GM10266 (cell line): ENCODE measurements around the gene MON2.

Experiments
- DNase-seq: peaks from one replicate; pipeline ENCODE4 v3.0.0; 2012; ENCODE audit errors: extremely low spot score
- CTCF ChIP-seq: IDR thresholded peaks from 2 replicates; pipeline ENCODE4 v1.5.1; 2012; ENCODE audit warnings: mild to moderate bottlenecking, low read depth; ENCODE audit not compliant: control insufficient read depth, insufficient read depth; ENCODE audit errors: missing control alignments

The MON2 gene

GRCh38 chr12:62466018-62466593, 520 bp upstream of the MON2 start:
- TF ChIP-seq CTCF = no peak
- peak; percentile 72 for DNase-seq

GRCh38 chr12:62468397-62468796, 1.8 kb downstream of the MON2 start:
- TF ChIP-seq CTCF = no peak
- no peak for DNase-seq

- no peak for DNase-seq
- TF ChIP-seq CTCF = no peak
Observed at GRCh38 chr12:62468935-62469334, 2.3 kb downstream of the MON2 start.

GRCh38 chr12:62469704-62470103, 3.1 kb downstream of the MON2 start:
- TF ChIP-seq CTCF = no peak

GRCh38 chr12:62471734-62472133, 5.1 kb downstream of the MON2 start:
- no peak for TF ChIP-seq CTCF
- DNase-seq = no peak

More at GRCh38 chr12:62469704-62470103, 3.1 kb downstream of the MON2 start:
- DNase-seq = no peak

- no peak for DNase-seq
- no peak for TF ChIP-seq CTCF
Observed at GRCh38 chr12:62472472-62472871, 5.8 kb downstream of the MON2 start.

GRCh38 chr12:62481843-62482540, 15.4 kb downstream of the MON2 start:
- DNase-seq = no peak
- TF ChIP-seq CTCF = no peak
